DMS79 (cell line): ENCODE data around the gene NSL1.

ENCODE experiments used
- DNase-seq: peaks from one replicate; lab custom pipeline; 2025; lab: John Stamatoyannopoulos, UW

The NSL1 gene

DNA sequence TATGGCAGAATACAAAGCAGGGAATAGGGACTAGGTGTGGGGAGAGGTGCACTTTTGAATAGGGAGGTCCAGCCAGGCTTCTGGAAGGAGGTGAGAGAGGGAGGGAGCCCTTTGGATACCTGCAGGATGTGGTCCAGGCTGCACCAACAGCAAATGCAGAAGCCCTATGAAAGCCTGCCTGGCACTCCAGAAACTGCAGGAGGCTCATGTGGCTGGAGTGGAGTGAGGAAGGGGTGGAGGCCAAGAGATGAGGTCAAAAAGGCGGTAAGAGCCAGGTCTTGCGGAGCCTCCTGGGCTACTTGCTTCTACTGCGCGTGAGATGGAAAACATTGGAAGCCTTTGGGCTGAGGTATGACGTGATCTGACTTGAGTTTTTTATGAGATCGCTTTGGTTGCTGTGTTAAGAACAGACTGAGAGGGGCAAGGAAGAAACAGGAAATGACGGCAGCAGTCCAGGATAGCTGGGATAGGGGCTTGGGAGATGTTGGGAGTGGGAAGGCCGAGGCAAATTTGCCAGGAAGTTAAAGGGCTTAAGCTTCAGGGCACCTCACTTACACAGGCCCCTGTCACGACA is 87.5 kb downstream of the NSL1 start:
- no peak for DNase-seq

- no peak for DNase-seq
These were observed 88.9 kb downstream of the NSL1 start for GRCh38 chr1:212702672-212703071.

- DNase-seq, result no peak
These were observed 89.7 kb downstream of the NSL1 start for GRCh38 chr1:212701910-212702309.

DNA sequence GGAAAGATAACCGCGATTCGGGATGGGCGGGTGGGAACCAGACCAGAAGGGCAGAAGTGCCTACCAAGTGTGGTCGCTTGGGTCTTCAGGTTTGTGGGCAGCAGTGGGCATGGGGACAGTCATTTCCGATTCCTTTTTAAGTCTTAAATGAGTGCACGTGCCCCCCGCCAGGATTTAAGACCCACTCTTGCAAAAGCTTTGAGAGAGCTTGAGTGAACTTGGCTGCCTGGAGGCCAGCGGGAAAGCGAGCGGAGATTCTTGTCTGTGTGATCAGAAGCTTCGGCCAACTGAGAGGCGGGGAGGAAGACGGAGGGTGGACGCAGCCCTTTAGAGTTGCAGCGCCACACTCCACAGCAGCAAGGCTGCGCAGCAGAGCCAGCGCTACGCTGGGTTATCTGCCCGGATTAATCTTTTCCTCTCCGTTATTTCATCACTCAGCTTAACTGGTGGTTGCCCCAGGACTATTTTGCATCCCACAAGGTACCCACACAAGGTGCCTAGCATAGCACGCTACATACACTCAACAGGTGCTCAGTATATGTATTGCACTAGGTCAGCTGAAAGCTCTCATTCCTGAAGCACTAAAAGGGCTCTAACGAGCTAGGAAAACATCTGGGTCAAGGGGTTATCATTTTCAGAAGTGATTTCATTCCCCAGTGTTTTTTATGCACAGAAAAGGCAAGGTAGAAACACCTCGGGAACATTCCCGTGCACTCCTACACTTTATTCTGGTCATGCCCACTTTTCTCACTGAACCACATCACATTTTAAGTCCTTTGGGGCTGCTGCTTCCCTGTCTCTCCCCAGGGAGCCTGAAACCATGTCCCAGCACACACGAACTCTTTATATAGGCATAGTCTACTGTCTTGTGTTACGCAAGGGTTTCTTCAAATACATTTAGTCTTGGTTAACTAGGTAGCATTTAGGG is 90.4 kb downstream of the NSL1 start:
- DNase-seq, result no peak

GRCh38 chr1:212700223-212700891 is 91.2 kb downstream of the NSL1 start:
- DNase-seq, result no peak

DNA sequence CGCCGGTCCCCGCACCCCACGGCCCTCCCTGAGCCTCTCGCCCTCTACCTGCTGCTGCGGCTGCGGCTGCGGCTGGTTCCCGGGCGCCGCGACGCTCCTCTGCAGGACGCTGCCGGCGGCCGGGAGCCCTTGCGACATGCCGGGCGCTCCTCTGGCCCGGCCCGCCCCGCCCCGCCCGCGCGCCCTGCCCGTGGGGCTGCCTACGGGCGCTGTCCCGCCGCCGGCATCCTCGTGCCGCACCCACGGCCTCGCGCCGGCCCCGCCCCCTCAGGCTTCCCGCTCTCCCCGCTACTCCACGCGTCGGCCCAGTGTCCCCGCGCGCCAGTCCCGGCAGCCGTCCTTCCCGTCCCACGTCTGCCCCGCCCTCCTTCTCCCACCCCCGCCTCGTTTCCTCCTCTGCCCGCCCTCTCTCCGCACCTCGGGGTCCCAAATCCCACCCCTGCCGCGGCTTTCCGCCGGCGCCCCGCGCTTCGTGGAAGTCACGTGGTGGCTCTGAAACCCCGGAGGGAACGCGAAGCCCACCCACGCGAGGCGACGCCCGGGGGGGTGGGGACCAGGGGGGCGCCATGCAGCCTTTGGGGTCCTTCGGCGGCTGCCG is 91.9 kb downstream of the NSL1 start, which contains the start of gene BATF3:
BATF3 (minus strand) TSS at position 216 of the 598 bp plus-strand sequence; CDS start at position 138, 78 bp downstream.
- no peak for DNase-seq

DNA sequence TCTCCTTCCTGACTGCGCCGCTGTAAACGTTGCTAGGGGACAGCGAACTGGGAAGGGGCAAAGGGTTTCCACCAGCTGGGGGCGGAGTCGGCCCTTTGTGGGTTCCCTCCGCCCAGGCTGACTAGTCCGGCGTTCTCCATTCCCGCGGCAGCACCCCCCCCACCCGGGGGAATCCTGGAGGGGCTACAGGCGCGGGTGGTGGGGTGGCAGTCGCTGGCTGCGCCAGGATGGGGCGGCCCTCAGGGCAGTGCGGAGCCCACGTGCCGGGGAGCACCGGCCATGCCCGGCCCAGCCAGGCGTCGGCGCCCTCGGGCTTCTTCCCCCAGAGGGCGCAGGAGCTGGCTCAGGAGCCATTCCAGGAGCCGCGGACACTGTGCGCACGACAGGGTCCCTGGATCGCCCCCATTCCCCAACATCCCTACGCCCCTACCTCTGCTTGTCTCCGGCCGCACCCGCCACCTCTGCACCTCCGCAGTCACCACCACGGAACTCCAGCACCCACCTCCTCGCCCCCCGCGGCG is 92.4 kb downstream of the NSL1 start:
- peak; percentile 28 for DNase-seq

DNA sequence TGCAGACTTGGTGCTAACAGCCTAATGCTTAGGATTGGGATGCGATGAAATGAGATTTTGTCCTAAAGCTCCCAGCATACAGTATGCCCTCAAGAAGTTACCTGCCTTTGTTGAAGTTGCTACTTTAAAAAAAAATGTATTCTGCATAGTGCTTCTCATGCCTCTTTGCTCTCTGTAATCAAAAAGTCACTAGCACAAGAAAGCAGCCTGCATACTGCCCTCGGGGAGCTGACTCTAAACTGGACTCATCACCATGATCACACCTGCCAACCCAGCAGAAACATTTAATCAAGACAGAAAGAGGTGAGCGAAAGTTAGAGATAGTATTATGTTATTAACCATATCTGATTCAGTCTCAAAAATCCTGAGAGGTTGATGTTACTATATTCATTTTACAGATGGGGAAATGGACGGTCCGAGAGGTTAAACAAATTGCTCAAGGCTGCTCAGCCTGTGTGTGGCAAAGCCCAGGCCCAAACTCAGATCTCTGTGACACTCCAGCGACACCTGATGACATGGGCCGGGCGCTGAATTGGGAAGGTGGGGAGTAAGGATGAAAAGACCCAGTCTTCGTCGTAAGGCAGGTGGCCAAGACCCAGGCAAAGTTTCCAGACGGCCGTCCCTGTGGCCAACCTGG is 93.0 kb downstream of the NSL1 start:
- no peak for DNase-seq

DNA sequence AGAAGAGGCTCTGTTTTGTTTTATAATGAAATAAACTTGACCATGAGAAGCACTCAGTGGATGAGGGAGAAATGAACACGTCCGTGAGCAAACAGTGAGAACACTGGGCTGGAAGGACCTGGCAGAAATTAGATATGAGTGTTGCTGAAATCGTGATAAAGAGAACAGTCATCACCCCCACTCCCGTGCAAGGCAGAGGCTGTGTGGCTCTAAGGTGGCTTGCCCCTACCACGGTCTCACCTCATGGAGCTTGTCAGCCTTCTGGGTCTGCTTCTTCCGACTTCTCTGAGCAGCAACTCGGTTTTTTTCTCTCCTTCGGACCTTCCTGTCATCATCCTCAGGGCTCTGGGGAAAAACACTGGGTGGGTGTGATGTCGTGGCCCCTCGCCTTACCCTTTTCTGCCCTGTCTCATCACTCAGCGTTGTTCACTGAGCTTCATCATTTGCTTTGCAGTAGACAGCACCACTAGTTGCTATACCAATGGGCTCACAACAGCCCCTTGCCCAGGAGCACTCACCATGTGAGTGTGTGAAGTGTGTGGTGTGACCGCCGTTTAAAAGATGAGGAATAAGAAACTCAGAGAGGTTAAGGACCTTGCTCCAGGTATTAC is 94.8 kb downstream of the NSL1 start:
- DNase-seq, result no peak

DNA sequence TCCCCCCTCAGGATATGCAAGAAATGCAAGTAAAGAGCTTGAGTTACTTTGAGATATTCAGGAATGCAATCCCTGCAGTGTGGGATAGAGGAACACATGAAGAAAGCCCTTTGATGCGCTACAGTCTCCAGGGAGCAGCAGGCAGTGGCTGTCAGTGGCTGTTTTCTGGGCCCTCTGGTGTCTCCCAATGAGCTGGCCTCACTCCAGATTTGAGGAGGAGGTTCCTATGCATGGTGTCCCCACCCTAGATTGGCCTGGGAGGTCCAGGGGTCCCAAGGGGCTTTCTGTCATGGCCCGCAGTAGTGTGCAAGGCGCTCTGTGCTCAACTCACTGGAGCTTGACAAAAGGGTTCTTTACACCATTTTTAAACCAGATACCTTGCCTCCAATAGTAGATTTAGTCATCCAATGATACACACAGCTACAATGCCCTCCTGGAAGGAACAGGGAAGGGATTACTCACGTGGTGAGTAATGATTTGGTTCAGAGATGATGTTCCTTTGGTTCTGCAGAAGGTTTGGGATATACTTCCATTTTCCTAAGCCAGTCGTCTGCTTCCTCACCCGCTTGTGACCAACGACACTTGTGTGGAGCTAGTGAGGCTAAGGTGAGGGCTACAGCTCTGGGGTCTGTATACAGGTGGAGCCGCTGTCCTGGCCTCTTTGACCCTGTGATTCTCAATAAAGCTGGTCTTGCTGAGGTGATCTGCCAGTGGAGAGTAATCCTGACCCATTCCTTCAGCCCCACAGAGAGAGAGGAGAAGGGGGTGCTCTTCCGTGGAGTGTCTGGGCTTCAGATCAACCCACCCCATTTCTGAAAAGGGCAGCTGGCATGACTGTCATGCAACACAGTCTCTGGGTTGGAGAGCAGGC is 98.6 kb downstream of the NSL1 start:
- DNase-seq, result no peak

GRCh38 chr1:212691561-212692071 is 100.0 kb downstream of the NSL1 start:
- DNase-seq, result no peak

DNA sequence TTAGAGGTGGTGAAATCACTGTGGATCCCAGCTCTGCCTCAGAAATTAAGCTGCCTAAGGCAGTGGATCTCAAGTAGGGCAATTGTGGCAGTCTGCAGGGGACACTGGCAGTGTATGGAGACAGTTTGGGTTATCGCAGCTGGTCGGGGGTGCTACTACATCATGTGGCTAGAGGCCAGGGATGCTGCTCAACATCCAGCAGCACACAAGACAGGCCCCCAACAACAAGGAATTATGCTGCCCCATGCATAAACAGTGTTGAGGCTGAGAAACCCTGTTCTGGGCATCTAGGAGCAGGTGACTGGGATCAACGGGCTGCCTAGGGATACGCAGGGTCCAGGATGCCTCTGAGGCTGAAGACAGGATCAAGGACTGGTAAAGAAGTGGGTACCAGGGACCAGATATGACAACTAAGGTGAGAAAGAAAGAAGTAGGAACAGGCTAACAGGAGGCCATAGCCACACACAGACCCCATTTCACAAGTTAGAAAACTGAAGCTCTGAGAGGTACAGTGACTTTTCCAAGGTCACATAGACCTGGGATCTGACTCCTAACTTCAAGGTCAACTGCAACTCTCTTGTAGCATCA is 100.7 kb downstream of the NSL1 start:
- no peak for DNase-seq

DNA sequence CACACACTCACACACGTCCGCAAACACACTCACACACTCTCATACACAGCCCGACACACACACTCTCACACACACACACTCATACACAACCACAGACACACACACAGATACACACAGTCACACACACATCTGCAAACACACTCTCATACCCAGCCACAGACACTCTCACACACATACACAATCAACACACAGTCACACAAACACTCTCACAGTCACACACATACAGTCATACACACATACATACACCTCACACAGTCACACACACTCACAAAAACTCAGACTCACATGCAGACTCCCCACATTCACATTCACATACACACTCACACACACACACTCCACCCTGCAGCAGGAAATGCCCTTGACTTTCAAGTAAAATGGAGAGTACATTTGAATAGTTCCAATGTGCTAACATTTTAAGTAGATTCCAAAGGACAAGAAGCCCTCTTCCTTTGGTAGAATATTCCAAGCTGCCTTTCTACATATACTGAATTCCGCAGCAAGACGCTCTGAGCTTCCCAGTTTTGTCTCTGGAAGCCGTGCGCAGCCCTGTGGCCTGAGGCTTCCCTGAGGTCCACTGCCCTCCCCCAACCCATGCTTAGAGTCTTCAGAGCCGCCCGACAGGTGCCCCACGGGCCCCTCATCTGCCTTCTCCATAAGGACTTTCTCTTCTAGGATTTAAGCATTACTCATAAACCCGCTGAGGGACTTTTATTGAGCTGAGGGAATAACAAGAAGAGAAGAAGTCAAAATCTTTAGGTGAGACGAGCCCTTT is 101.6 kb downstream of the NSL1 start:
- no peak for DNase-seq

- DNase-seq, result no peak
These were observed 102.3 kb downstream of the NSL1 start for GRCh38 chr1:212689196-212689725.

DNA sequence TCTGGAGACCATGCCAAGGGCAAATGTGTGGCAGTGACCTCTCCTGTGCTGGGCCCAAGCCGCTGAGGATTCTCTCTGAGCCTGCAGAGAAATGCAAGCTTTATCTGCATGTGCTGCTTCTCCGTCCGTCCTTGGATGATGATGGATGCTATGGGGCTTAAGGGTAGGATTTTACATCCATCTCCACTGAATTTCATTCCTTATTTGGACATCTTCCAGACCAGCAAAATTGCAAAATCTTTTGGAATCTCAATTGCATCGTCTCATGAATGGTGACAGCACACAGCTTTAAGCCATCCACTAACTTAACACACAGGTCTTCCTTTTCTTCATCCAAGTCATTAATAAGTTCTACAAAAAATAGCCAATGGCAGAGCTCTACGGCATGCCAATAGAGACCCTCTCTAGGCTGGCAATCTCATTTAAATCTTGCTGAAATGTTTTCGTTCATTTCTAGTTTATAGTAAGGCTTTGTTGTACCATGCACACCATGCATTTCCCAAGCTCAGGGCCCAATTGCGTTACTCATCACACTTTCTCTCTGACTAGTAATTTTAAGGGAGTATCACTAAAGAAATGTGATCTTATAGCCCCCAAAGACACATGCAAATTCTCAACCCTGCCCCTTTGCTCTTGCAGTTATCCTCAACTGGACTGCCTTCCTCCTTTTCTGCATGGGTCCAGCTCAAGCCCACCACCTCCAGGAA is 103.1 kb downstream of the NSL1 start:
- no peak for DNase-seq

DNA sequence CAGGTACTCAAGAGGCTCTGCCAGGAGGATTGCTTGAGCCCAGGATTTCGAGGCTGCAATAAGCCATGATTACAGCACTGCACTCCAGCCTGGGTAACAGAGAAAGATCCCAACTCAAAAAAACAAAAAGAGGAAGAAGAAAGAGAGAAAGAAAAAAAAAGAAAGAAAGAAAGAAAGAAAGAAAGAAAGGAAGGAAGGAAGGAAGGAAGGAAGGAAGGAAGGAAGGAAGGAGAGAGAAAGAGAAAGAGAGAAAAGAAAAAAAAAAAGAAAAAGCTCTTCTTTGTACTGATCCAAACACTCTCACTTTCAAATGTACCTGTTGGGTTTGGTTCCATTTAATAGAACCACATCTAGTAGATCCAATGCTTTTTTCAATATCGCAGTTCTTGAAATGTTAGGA is 103.8 kb downstream of the NSL1 start:
- DNase-seq, result no peak

DNA sequence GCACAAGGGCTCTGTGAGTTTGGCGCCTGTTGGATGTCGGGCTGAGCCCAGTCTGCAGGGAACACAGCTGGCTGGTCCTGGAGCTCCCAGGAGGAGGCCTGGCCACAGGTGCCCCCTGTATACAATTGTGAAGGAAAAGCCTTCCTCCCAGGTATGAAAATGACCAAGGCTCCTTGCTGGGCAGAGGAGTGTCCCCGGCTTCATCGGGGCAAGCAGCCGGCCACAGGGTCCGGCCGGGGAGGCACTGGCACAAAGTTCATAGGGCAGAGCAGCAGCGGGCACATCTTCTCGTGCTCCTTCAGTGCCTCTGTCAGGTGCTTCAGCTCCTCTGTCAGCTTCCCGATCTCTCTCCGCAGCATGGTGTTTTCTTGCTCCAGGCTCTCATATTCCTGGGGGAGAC is 105.0 kb downstream of the NSL1 start:
- no peak for DNase-seq

GRCh38 chr1:212686069-212686468 is 105.5 kb downstream of the NSL1 start:
- DNase-seq, result no peak
